ENCODE data around the gene RAB20.

The RAB20 gene

GRCh38 chr13:110597041-110597689, 35.6 kb upstream of the RAB20 start:
- peak overlapping the region; percentile 81 for H3K27ac ChIP-seq

GRCh38 chr13:110593430-110594130, 32.1 kb upstream of the RAB20 start:
- TF ChIP-seq ZFX (IDR thresholded peaks at IDR 0.05) (no peak), CTCF (conservative IDR thresholded peaks at IDR 0.05) (peak; percentile 74)

More at GRCh38 chr13:110597041-110597689, 35.6 kb upstream of the RAB20 start:
- TF ChIP-seq ZFX (IDR thresholded peaks at IDR 0.05) (no peak), CTCF (conservative IDR thresholded peaks at IDR 0.05) (no peak)

GRCh38 chr13:110592665-110593064, 31.1 kb upstream of the RAB20 start:
- no peak overlapping the region for H3K27ac ChIP-seq
- TF ChIP-seq ZFX (IDR thresholded peaks at IDR 0.05) (no peak), CTCF (conservative IDR thresholded peaks at IDR 0.05) (no peak)

More at GRCh38 chr13:110593430-110594130, 32.1 kb upstream of the RAB20 start:
- no peak overlapping the region for H3K27ac ChIP-seq

GRCh38 chr13:110590577-110590976, 29.1 kb upstream of the RAB20 start:
- no peak for TF ChIP-seq ZFX (IDR thresholded peaks at IDR 0.05)
- TF ChIP-seq CTCF (conservative IDR thresholded peaks at IDR 0.05): no peak
- no peak overlapping the region for H3K27ac ChIP-seq

GRCh38 chr13:110589793-110590390, 28.4 kb upstream of the RAB20 start:
- no peak for TF ChIP-seq ZFX (IDR thresholded peaks at IDR 0.05)
- TF ChIP-seq CTCF (conservative IDR thresholded peaks at IDR 0.05): no peak
- H3K27ac ChIP-seq: no peak overlapping the region

- no peak overlapping the region for H3K27ac ChIP-seq
- TF ChIP-seq ZFX (IDR thresholded peaks at IDR 0.05) (no peak), CTCF (conservative IDR thresholded peaks at IDR 0.05) (no peak)
Observed at GRCh38 chr13:110583178-110583865, 21.8 kb upstream of the RAB20 start.

Data from C4-2B (cell line).